ENCODE results near the gene GLB1L2.

DNA sequence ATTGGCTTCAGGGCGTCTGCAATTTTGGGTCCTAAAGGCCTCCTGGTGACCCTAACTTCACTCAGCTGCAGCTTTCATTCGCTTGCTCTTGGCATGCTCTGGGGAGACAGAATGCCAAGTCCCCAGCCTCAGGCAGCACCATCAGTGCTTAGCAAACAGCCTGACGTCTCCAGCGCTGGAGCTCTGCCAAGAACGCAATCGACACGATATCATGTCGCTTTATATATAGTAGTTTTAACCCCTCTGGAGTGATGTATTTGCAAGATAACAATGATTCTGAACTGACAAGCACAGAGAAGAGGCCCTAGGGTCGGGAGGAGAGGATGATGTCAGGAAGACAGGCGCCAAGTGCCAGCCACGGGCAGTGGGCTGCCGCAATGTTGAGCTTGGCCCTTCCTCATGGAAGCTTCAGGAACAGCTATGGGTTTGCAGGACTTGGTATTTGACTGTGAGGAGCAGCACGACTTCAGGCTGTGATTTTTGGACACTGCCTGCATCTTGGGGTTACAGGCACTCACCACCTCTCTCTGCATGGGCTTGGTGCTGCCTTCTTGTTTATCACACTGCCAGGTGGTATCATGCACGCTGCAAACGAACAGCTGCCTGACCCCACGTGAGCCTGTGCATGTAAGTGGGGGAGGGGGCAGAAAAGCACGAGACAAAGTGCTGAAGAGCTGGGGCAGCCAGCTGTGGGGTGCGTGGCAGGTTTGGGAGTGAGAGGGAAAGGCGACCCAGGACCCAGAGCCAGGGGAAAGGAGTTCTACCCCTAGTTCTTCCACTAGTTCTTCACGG, 54.2 kb downstream of the GLB1L2 start:
- no peak for TF ChIP-seq POLR2A (IDR thresholded peaks at IDR 0.05)
- TF ChIP-seq POLR2AphosphoS5 (IDR thresholded peaks at IDR 0.05) = no peak
- TF ChIP-seq, protein P1, sequence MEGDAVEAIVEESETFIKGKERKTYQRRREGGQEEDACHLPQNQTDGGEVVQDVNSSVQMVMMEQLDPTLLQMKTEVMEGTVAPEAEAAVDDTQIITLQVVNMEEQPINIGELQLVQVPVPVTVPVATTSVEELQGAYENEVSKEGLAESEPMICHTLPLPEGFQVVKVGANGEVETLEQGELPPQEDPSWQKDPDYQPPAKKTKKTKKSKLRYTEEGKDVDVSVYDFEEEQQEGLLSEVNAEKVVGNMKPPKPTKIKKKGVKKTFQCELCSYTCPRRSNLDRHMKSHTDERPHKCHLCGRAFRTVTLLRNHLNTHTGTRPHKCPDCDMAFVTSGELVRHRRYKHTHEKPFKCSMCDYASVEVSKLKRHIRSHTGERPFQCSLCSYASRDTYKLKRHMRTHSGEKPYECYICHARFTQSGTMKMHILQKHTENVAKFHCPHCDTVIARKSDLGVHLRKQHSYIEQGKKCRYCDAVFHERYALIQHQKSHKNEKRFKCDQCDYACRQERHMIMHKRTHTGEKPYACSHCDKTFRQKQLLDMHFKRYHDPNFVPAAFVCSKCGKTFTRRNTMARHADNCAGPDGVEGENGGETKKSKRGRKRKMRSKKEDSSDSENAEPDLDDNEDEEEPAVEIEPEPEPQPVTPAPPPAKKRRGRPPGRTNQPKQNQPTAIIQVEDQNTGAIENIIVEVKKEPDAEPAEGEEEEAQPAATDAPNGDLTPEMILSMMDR (IDR thresholded peaks at IDR 0.05) = no peak

Measured in prostate gland (tissue), 2 donors.